ENCODE measurements around the gene CIPC.

DNA sequence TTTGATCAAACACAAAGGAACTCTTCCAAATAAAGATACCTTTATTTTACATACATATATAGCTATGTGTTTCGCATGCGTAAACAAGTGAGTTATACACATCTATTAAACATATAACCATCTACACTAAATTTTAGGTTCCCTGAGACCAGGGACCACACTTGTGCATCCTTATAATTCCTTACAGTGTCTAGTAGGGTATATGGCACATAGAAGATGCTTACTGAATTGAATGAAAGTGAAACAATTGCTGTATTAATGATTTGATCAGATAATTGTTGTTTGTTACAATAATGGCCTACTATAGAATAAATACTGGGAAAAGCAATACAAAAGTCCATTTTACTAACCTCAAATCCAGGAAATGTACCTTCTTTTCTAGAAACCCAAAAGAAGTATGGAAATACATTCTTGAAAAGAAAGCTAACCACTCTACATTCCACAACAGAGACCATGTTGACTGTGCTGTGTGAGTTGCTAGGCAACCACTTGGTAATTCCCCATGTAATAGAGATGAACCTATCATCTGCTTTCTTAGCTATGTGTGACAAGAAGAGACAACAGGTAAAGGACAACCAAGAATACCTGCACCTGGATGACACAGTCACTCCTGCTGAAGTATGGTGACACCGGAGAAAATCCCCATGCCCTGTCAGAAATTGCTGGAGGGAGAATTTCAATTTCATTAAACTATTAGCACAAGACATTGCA lies 11.9 kb upstream of the CIPC start:
- TF ChIP-seq, protein P1, sequence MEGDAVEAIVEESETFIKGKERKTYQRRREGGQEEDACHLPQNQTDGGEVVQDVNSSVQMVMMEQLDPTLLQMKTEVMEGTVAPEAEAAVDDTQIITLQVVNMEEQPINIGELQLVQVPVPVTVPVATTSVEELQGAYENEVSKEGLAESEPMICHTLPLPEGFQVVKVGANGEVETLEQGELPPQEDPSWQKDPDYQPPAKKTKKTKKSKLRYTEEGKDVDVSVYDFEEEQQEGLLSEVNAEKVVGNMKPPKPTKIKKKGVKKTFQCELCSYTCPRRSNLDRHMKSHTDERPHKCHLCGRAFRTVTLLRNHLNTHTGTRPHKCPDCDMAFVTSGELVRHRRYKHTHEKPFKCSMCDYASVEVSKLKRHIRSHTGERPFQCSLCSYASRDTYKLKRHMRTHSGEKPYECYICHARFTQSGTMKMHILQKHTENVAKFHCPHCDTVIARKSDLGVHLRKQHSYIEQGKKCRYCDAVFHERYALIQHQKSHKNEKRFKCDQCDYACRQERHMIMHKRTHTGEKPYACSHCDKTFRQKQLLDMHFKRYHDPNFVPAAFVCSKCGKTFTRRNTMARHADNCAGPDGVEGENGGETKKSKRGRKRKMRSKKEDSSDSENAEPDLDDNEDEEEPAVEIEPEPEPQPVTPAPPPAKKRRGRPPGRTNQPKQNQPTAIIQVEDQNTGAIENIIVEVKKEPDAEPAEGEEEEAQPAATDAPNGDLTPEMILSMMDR (IDR thresholded peaks at IDR 0.05) = no peak
- no peak for TF ChIP-seq EZH2phosphoT487 (IDR thresholded peaks at IDR 0.05)

Measured in neural progenitor cell (in vitro differentiated cells).